NCI-H146 treated with DMSO at 0.1 percent for 48 hours (cell line): Measurements from ENCODE around the gene OR10R2.

Source experiments
- DNase-seq: peaks from one replicate; lab custom pipeline; 2025; ENCODE audit not compliant: unreplicated experiment; lab: John Stamatoyannopoulos, UW

OR10R2 gene

GRCh38 chr1:158527190-158527815 is 55.3 kb downstream of the OR10R2 start:
- no peak for DNase-seq
